AML-193 (cell line): ENCODE data around the gene SFXN5.
A peak's percentile ranks its signal among the peaks of the same experiment; 100 is the strongest.
"Not testable (repeated sequence)": the region's sequence is repeated elsewhere in the genome, so short reads cannot be mapped to it uniquely, and the experiment has no call there.

Experiments
- DNase-seq, 2 experiments: peaks; one replicate each; lab custom pipeline; 2025; lab: John Stamatoyannopoulos, UW

SFXN5 gene, protein sequence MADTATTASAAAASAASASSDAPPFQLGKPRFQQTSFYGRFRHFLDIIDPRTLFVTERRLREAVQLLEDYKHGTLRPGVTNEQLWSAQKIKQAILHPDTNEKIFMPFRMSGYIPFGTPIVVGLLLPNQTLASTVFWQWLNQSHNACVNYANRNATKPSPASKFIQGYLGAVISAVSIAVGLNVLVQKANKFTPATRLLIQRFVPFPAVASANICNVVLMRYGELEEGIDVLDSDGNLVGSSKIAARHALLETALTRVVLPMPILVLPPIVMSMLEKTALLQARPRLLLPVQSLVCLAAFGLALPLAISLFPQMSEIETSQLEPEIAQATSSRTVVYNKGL

DNA sequence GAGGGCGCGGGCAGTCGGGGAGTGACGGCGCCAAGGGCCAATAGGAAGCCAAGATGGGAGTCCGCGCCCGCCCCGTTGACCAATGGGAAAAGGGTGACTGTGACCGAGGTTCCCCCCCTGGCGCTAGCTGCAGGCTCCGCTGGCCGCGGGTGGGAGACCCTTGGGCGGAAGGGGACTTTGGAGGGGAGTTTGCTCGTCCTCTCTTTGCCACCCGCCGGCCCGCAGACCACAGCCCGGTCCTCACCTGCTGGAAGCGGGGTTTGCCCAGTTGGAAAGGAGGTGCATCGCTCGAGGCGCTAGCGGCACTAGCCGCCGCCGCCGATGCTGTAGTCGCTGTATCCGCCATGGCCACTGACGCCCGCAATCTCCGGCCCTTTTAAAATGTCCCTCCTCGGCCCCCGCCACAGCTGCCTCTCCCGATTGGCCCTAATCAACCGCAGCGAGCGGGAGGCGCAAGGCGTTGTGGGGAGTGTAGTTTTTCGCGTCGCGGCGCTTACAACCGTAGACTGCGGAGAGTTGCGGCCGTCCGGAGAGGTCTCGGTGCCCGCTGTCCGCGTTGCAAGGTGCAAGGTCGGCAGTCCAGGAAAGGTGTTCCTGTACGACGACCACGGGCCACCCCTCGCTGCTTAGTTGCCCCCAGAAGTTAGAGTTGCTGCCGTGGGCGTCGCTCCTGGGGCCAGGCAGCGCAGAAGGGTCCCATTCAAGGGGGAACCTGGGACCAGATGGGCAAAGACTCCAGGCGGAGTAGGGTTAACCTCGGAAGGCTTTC lies at the start of gene SFXN5:
TSS of gene SFXN5 (minus strand) at position 353 of the 769 bp plus-strand sequence. CDS start at position 346, 7 bp downstream.
- peak; percentile 91 to 92 for DNase-seq

DNA sequence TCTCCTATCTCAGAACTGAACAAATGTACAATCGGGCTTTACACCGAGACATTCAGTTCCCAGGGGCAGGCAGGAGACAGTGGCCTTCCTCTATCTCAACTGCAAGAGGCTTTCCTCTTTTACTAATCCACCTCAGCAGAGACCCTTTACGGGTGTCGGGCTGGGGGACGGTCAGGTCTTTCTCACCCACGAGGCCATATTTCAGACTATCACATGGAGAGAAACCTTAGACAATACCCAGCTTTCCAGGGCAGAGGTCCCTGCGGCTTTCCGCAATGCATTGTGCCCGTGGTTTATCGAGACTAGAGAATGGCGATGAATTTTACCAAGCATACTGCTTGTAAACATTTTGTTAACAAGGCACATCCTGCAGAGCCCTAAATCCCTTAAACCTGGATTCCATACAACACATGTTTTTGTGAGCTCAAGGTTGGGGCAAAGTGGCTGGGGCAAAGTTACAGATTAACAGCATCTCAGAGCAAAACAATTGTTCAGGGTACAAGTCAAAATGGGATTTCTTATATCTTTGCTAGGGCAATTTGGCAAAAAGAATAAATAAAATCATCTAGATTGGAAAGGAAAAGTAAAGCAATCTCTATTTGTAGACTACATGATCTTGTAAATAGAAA lies 48.2 kb upstream of the SFXN5 start:
- not testable (repeated sequence) for DNase-seq

DNA sequence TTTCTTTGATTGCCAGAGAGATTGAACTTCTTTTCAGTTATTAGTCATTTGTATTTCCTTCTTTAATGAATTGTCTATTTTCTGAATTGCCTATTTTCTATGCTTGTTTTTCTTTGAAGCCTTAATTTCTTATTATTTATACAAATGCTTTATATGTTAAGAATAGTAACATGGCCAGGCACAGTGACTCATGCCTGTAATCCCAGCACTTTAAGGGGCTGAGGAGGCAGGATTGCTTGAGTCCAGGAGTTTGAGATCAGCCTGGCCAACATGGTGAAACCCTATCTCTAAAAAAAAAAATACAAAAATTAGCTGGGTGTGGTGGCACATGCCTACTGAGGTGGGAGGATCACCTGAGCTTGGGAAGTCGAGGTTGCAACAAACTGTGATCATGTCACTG lies 45.9 kb upstream of the SFXN5 start:
- DNase-seq, result no peak

DNA sequence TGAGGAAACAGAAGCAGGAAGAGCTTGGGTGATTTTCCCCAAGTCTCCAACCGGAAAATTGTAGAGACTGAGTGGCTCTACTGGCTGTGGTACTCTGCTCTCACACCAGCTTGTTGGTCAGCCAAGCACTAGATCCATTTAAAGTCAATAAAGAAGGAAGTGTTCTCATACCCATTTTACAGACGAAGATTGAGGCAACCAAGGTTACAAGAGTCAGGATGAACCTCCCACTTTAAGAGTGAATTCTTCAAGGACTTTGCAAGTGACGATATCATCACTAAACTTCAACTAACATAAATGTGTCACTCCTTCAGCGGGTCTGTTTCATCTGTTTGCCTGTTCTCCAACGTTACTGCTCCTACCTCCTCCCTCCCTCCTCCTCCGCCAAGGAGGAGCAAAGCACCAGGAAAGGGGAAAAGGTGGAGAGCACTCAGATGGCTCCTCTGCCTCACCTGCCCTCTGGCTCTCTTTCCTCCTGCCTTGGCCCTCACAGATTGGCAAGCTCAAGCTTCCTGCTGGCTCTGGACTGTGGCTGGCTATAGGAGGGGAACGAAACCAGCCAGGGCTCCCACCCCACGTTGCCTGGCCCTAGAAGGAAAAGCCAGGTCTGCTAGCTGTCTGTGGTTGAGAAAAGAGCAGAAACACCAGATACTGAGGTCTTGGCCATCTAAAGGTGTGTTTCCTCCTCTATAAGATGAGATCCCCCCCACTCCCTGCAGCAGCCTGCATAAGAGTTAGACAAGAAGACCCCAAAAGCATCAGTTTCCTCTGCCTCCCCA lies 44.9 kb upstream of the SFXN5 start:
- no peak for DNase-seq

DNA sequence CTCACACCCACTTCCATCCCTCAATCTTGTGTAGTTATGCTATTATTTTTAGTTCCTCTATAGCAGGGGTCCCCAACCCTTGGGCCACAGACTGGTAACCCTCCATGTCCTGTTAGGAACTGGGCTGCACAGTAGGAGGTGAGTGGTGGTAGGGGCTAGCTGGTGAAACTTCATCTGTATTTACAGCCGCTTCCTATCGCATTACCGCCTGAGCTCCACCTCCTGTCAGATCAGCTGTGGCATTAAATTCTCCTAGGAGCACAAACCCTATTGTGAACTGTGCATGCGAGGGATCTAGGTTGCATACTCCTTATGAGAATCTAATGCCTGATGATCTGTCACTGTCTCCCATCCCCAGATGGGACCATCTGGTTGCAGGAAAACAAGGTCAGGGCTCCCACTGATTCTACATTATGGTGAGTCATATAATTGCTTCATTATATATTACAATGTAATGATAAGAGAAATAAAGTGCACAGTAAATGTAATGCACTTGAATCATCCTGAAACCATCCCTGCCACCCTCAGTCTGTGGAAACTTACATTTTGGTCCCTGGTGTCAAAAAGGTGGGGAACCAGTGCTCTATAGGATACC lies 42.9 kb upstream of the SFXN5 start:
- DNase-seq, result no peak

DNA sequence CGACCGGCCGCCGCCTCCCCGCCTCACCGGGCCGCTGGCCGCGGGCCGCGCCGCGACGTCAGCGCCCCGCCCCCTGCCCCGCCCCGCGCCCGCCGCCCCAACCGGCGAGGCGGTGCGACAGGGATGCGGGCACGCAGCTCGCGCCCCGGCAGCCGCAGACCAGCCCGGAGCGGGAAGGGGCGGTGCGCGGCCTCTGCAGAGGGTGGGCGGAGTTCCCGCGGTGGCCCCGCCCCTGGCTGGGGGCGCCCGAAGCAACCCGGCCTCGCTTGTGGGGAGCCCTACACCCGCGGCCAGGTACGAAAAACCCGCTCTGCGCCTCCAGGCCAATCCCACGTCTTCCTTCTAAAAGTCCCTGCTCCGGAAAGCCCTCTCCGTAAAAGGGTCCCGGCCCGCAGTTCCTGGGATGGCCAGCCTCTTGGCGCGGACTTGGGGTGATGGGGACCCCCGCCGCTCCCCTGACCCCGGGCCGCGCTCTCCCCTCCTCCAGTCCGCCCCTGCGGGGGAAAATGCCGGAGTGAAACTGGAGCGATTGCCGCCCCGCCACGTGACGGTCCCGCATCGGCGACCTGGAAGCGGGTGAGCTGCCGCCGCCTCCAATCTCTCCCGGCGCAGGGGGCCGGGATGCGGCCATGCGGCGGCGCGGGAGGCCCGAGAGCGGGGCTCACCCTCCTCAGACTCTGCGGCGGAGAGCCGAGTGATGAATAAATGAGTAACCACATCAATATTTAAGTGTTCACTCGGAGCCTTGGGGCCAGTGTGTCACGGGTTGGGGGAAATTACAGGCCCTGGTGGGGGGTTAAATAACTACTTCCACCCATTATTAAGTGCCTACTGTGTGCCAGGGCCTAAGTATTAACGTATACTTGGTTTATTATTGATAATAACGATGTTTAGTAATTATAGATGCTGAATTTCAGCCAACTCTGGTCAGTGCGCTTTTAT lies 41.7 kb upstream of the SFXN5 start, which contains the start of gene RAB11FIP5:
TSS of gene RAB11FIP5 (minus strand) at position 36 of the 942 bp plus-strand sequence. CDS start 171 bp downstream, outside the sequence.
- DNase-seq, result peak; percentile 35 to 37

DNA sequence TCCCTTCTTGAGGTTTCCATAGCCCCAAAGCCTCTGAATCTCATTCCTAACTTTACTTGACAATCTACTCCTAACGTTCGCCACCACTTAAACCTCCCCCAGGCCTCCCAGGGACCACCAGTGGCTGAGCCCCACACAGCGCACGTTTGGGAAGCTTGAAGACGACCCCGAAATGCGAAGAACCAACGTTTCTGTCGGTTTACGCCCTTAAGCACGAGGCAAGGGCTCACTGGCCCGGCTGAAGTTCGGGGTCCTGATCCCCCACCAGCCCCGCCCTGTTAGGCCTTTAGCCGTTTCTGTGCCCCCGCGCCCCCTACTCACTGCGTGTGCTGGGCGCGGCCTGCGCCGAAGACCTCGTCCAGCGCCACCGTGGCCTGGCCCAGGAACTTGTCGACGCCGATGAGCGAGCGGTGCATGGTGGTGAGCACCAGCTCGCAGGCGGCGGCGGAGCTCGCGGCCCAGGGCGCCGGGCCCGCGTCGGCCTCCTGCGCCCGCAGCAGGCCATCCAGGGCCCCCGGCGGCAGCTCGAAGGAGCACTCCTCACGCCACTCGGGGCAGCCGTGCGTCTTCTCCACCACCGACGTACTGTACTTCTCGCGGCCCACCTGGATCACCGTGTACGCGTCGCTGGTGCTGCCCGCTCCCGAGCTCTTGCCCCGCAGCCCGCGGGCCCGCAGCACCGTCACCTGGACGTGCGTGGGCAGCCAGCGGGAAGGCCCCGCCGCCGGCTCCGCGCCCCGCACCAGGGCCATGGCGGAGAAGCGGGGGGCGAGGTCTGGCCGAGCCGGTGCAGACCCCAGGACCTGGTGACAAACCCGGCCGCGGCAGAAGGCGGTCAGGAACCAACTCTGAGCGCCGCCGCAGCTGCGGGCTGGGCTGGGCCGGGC lies 40.8 kb upstream of the SFXN5 start:
- DNase-seq, result no peak

DNA sequence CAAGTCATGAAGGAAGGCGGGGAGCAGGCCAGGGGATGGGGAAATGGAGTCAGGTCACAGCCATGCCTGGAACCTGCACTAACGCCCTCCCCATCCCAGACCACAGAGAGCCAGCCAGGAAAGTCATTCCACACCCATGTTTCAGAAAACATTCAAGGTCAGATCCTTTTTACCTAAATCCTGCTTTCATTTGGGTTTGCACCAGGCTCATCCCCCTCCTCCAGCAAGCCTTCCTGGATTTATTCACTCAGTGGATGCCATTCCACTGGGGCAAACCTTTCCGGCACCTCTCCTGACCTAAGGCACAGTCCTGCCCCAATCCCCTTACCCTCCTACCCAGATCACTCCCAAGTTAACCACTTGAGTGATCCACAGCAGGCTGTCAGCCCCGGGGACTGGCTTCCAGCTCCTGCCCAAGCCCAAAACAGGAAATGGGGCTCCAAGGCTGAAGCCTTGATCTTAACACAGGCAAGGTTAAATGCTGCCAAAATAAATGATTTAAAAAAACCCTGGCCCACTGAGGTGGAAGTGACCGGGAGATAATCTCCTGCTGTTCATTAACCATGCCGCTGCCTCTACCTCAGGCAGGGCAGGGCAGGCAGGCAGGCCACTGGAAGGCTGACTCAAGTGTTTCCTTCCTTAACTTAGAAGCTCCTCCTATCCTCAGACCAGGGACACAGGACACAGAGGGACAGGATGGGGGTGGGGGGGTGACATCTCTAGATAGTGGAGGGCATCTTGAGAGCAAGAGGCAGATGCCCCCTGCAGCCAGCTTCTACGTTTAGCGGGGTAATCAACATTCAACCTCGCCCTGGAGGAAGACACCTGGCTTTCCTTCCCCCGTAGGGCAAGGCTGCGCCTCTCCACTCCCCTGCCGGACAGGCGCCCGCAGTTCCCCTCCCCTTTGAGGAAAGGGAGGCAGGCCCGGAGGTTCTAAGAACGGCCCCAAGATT lies 39.8 kb upstream of the SFXN5 start:
- peak; percentile 53 to 56 for DNase-seq

DNA sequence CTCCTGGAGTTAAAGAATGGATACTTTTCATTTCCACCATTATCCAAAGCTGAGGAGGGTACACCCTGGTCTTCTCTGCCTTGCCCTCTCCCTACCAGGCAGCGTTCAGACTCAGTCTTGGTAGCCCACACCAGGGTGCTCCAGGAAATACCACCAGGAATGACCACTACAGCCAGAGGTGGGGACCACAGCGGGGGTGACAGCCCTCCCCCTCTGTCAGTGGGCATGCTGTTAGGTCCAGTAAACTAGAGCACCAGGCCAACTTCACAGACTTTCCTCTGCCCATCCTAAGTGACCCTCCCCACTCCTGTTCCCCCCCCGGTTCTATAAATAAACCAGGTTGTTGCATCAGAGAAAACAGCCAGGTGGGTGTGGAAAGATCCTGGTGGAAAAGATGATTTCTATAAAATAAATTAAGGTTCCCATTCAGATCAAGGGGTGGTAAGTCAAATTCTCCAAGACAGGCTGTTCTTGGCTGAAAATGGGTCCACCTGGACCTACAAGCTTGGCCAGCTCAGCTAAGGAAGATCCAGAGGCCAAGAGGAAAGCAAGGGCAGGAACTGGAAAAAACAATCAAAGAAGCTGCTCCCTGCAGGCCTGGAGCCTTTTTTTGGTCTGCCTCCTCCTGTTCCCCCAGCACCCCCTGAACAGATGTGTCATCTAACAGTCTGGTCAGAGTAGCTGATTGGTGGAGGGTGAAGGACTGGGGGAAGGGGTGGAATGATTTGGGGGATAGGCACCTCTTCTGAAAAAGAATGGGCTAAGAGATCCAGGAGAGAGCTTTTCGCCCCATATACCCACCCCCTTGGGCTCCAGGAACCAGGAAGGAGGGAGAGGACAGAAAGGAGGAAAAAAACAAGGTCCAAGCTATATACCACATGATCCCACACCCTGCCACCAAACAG lies 38.9 kb upstream of the SFXN5 start:
- DNase-seq, result peak in 1 of 2 experiments; percentile 20

DNA sequence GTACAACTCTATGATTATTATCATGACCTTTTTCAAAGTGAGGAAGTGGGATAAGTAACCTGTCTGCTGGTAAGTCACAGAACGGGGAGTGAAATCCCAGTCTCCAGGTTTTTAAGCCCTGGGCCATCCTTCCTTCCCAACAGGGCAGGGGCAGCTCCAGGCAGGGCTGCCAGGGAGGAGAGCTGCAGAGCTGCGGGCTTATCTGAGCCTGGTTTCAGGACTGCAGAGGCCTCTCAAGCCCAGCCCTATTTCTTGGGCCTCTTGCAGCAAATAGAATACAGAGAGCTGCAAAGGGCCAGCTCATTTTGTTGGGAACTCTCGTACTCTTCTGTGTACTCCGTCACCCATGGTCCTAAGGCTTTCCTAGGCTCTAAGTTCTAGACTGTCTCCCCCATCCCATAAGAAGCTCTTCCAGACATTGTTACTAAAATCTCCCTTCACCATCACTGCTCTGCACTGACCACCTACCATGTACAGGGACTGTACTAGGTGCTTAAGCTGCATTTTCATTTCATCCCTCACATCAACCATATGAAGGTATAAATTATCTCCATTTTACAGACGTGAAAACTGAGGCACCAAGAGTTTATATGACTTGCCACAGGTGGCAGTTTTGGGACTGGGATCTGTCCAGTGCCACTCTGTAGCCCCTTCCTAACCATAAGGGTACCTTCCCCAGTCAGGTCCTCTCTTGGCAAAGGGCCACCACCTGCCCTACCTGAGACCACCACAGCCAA lies 38.1 kb upstream of the SFXN5 start:
- no peak for DNase-seq

DNA sequence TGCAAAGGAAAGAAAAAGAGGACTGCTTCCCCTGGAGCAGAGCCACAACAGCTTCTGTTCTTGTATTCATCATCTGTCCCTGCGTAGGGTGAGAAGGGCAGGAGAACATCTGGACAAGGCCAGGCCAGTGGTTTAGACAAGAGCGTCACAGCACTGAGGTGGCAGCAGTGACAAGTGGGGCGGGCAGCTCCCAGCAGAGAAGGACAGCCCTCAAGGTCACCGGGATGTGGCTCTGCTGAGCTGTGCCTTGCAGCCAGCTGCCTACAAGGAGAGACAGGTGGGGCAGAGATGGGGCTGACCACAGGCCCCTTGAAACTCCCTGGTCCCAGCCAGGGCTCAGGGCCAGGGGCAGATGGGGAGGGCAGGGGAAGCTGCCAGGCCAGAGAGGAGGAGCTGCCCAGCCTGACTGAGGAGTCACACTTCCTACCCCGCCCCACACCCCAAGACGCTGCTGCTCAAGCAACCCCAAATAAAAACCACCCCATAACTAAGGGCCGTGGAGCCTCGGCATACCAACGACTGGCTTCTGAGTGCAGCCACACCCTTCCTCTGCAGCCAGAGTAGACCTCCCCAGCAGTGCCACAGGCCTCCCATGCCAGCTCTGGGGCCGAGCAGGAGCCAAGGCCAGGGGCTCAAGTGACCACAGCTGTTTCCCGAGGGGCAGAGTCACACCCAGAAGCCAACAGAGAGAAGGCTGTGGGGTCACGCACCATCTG lies 35.9 kb upstream of the SFXN5 start:
- DNase-seq, result peak; percentile 30 to 38

DNA sequence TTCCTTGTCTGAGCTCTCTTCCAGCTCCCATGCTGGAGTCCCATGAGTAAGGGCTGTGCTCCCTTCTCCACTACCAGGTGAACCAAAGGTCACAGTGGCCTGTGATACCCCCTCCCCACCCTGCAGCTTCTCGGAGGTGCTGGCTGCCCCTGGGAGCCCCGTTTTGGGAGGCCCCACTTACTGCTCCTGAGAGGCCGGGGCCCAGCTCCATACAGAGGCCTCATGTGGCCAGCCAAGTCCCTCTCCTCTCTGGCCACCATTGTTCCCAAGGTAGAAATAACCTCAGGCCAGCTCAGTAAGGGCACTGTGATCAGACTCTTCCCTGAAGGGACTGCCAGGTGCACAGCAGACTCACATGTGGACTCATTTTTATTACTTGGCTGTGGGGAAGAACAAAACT lies 35.3 kb upstream of the SFXN5 start:
- DNase-seq, result no peak

DNA sequence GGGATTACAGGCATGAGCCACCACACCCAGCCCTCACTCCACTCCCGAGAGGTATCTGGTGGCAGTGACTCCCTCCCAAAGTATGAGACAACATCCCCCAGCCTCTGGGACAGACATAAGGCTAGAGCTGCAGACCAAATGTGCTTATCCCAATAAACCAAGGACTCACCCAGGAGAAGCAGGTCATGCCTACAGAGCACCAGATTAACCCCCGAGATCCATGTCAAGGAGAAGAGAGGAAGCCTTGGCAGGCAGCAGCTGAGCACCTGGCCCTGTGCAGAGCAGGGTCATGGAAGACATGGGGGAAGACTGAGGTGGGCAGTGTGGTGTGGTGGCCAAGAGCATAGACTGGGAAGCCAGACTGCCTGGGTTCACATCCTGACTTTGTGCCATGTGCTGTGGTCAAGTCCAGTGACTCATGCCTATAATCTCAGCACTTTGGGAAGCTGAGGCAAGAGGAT lies 34.0 kb upstream of the SFXN5 start:
- DNase-seq, result no peak

DNA sequence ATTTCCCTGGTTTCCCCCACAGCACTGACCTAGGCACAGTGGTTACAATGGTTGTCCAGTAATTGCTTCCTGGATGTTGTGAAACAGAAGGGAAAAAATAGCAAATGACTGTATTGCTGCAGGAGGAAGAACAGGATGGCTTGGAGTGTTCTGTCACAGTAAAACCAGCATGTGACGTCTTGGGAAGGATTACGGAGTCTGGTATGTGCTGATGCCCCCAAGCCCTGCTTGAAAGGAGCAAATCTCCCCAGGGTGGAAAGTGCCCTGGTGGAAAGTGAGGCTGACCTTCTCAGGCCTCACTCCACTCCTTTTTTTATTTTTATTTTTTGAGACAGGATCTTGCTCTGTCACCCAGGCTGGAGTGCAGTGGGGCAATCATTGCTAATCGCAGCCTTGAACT lies 33.4 kb upstream of the SFXN5 start:
- DNase-seq, result no peak

DNA sequence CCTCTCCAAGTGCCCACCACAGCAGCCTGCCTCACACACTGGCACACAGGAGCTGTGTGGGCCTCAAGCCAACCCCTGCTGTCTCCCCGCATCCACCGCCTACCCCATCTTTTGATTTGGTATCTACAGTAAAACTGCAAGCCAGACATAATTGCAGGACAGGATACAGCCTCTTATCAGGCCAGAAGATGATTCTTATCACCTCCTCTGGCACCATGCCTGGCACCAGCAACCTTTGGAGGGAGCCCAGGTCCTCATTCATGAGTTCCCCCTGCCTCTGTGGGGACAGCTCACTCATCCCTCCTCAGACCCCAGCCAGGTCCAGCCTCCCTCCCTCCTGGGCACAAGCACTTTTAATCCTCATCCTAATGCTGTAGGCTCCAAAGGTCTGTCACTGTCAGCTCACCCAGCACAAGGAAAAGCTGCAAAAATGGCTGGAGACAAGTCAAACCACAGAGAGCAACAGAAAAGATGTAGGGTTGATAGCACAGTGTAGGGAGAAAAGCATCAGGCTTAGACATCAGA lies 31.6 kb upstream of the SFXN5 start:
- no peak for DNase-seq
